Duodenal mucosa (tissue), 2 donors: ENCODE measurements around the gene SERPINB5.

Experiments
- H3K27ac ChIP-seq: one replicate; pipeline ENCODE4 v1.7.0; 2013; ENCODE audit warnings: low read depth, low read length
- H3K27me3 ChIP-seq, 2 donors: one replicate each; pipeline ENCODE4 v1.7.0; 2013; ENCODE audit warnings: low read length in 2 of 2, control low read depth in 1 of 2; ENCODE audit not compliant: insufficient read depth in 2 of 2, control insufficient read depth in 1 of 2
- H3K36me3 ChIP-seq, 2 donors: one replicate each; pipeline ENCODE4 v1.7.0; 2013; ENCODE audit warnings: low read length in 2 of 2, control low read depth in 1 of 2; ENCODE audit not compliant: insufficient read depth in 2 of 2, control insufficient read depth in 1 of 2
- H3K4me1 ChIP-seq, 2 donors: one replicate each; pipeline ENCODE4 v1.7.0; 2013; ENCODE audit warnings: low read length in 2 of 2, control low read depth in 1 of 2; ENCODE audit not compliant: insufficient read depth in 2 of 2, control insufficient read depth in 1 of 2
- H3K4me3 ChIP-seq, 2 donors: one replicate each; pipeline ENCODE4 v1.7.0; 2013; ENCODE audit warnings: low read length in 2 of 2, low read depth in 1 of 2
- H3K9ac ChIP-seq, 2 donors: one replicate each; pipeline ENCODE4 v1.7.0; 2013; ENCODE audit warnings: low read length in 2 of 2, low read depth in 1 of 2
- H3K9me3 ChIP-seq, 2 donors: one replicate each; pipeline ENCODE4 v1.7.0; 2013; ENCODE audit warnings: low read length in 2 of 2, control low read depth in 1 of 2; ENCODE audit not compliant: control insufficient read depth in 1 of 2

The SERPINB5 gene

GRCh38 chr18:63487676-63488075 is 10.9 kb downstream of the SERPINB5 start:
- Histone ChIP-seq H3K9me3 (no peaks in the 10 kb centered on the region), H3K27ac (no peak overlapping the region)

DNA sequence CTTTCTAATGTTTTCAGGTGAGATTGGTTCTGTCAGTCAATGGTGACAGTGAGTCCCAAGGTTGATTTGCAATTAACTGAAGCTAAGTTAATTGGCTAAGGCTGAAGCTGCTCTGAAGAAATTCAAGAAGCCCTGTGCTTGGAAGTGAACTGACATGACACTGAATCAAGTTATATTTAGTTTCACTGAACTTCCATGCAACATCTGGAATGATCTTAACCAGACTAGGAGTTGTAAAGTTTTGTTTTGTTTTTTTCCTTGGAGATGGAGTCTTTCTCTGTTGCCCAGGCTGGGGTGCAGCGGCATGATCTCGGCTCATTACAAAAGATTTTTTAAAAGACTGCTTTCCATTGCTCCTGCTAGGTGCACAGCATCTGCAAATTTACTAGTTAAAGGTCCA is 11.4 kb downstream of the SERPINB5 start:
- peaks cover 0 to 49% of the 10 kb centered on the region in 2 donors for H3K36me3 ChIP-seq
- H3K4me3 ChIP-seq: no peak overlapping the region
- H3K4me1 ChIP-seq: peaks cover 7 to 14% of the 10 kb centered on the region in 2 donors
- no peaks in the 10 kb centered on the region for H3K9me3 ChIP-seq
- no peak overlapping the region for H3K9ac ChIP-seq
- H3K27me3 ChIP-seq: no peaks in the 10 kb centered on the region
- no peak overlapping the region for H3K27ac ChIP-seq

More at GRCh38 chr18:63487676-63488075, 10.9 kb downstream of the SERPINB5 start:
- H3K4me3 ChIP-seq: no peak overlapping the region
- H3K4me1 ChIP-seq: peaks cover 2 to 9% of the 10 kb centered on the region in 2 donors
- no peaks in the 10 kb centered on the region for H3K27me3 ChIP-seq
- no peak overlapping the region for H3K9ac ChIP-seq
- peaks cover 0 to 49% of the 10 kb centered on the region in 2 donors for H3K36me3 ChIP-seq

DNA sequence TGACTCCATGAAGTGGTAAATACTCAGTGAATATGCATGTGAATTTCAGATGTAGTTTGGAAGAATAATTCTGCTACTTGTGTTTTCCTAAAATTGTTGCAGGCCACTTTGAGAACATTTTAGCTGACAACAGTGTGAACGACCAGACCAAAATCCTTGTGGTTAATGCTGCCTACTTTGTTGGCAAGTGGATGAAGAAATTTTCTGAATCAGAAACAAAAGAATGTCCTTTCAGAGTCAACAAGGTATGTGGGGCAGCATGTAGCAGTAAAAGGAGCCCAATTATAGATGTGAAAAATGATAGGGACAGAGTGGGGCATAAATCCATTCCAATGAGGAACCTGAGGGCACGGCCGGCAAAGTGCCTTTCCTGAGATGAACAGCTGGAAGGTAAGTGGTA is 16.1 kb downstream of the SERPINB5 start:
- Histone ChIP-seq H3K9ac (no peak overlapping the region), H3K4me3 (no peak overlapping the region), H3K9me3 (no peaks in the 10 kb centered on the region), H3K4me1 (peaks cover 13 to 14% of the 10 kb centered on the region in 2 donors), H3K27me3 (no peaks in the 10 kb centered on the region), H3K36me3 (peaks cover 0 to 46% of the 10 kb centered on the region in 2 donors), H3K27ac (no peak overlapping the region)

DNA sequence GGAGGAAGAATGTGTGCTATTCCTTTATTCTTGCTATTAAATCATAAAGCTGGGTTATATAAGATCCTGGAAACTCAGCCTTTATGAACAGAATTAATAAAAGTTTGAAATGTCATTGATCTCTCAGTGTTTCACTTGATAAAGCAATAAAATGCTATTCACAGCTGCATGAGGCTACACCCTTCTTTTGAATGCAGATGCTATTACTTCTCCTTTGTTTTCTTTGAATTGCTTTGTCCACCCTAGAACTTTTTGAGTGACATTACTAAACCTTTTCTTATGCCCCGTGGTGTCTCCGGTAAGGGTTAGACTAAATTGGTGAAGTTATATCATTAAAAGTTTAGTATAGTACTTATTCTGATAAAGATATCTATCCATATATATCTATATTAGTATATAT is 18.9 kb downstream of the SERPINB5 start:
- H3K4me3 ChIP-seq: no peak overlapping the region
- peaks cover 0 to 34% of the 10 kb centered on the region in 2 donors for H3K36me3 ChIP-seq
- H3K27me3 ChIP-seq: no peaks in the 10 kb centered on the region
- no peaks in the 10 kb centered on the region for H3K9me3 ChIP-seq
- no peak overlapping the region for H3K27ac ChIP-seq
- H3K4me1 ChIP-seq: peaks cover 13 to 14% of the 10 kb centered on the region in 2 donors
- no peak overlapping the region for H3K9ac ChIP-seq

- Histone ChIP-seq H3K27ac (no peak overlapping the region), H3K9ac (no peak overlapping the region), H3K4me1 (no peaks in the 10 kb centered on the region), H3K4me3 (no peak overlapping the region), H3K27me3 (no peaks in the 10 kb centered on the region), H3K9me3 (no peaks in the 10 kb centered on the region), H3K36me3 (peaks cover 0 to 16% of the 10 kb centered on the region in 2 donors)
These were observed 29.0 kb downstream of the SERPINB5 start for GRCh38 chr18:63505566-63506335.

GRCh38 chr18:63506336-63506646 is 29.5 kb downstream of the SERPINB5 start:
- Histone ChIP-seq H3K9ac (no peak overlapping the region), H3K4me3 (no peak overlapping the region), H3K4me1 (no peaks in the 10 kb centered on the region), H3K27ac (no peak overlapping the region), H3K36me3 (peaks cover 0 to 15% of the 10 kb centered on the region in 2 donors), H3K9me3 (no peaks in the 10 kb centered on the region), H3K27me3 (no peaks in the 10 kb centered on the region)

DNA sequence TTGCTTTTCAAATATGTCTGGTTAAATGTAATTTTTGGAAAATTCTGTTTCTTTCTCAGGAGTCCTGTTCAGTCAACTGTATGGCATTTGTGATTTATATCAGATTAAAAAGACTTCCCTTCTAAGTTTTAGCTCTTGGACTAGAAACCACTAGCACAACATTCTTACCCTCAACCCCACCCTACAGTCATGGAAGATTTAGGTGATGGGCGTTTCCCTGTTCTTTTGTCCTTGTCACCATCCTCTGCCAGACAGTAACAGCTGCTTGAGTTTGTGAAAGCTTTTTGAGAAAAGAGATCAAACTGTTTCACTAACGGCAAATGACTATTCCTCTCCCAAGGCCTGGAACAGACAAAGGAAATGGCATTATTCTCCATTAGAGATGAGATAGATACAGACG is 31.8 kb downstream of the SERPINB5 start:
- H3K36me3 ChIP-seq: peaks cover 0 to 8% of the 10 kb centered on the region in 2 donors
- peaks cover 0 to 7% of the 10 kb centered on the region in 2 donors for H3K27me3 ChIP-seq
- H3K9ac ChIP-seq: no peak overlapping the region
- no peaks in the 10 kb centered on the region for H3K4me1 ChIP-seq
- H3K4me3 ChIP-seq: no peak overlapping the region
- H3K27ac ChIP-seq: no peak overlapping the region
- H3K9me3 ChIP-seq: no peaks in the 10 kb centered on the region

DNA sequence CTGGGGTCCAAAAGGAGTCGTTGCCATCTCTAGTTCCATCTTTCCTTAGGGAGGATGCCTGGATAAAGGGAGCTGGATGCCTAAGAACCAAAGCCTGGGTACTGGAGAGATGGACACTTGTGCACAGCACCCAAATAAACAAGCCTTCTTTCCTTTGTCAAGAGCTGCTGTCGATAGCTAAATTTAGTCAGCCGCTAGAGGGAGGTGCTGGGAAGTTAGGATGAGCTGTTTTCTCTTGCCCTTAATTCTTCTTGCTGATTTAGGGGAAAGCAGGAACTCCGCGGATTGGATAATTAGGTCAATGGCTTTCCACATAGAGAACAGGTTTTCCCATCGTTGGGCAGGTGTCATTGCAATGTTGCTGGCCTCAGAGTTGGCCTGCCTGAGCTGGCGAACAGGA is 34.5 kb downstream of the SERPINB5 start:
- Histone ChIP-seq H3K27me3 (peaks cover 0 to 10% of the 10 kb centered on the region in 2 donors), H3K9me3 (no peaks in the 10 kb centered on the region), H3K4me1 (no peaks in the 10 kb centered on the region), H3K9ac (no peak overlapping the region), H3K27ac (no peak overlapping the region), H3K4me3 (no peak overlapping the region), H3K36me3 (no peaks in the 10 kb centered on the region)

DNA sequence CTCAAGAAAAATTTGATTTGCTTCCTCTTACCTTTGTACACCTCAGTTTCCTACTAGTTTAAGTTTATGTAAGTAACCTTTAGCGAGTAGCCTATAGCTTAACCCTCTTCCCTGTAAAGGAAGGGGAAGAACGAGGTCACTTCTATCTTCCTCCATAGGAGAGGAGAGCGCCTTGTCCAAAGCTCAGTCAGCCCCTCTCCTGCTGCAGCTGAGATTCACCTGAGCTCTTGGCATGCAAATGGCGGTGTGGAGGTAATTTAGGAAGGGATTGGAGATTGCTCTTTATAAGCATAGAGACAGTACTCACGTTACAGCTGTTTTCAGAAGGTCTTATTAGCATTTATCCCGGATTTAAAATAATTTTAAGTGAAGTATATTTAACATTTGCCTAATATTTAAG is 37.6 kb downstream of the SERPINB5 start:
- Histone ChIP-seq H3K27me3 (peaks cover 0 to 10% of the 10 kb centered on the region in 2 donors), H3K36me3 (no peaks in the 10 kb centered on the region), H3K4me1 (no peaks in the 10 kb centered on the region), H3K27ac (no peak overlapping the region), H3K4me3 (no peak overlapping the region), H3K9me3 (no peaks in the 10 kb centered on the region), H3K9ac (no peak overlapping the region)

GRCh38 chr18:63514888-63515678 is 38.3 kb downstream of the SERPINB5 start:
- no peaks in the 10 kb centered on the region for H3K4me1 ChIP-seq
- H3K36me3 ChIP-seq: no peaks in the 10 kb centered on the region
- no peak overlapping the region for H3K9ac ChIP-seq
- H3K27ac ChIP-seq: no peak overlapping the region
- no peaks in the 10 kb centered on the region for H3K9me3 ChIP-seq
- H3K4me3 ChIP-seq: no peak overlapping the region
- peaks cover 0 to 10% of the 10 kb centered on the region in 2 donors for H3K27me3 ChIP-seq
